ENCODE results near the gene PLEKHH1.

GRCh38 chr14:67523764-67524633 lies 9.1 kb upstream of the PLEKHH1 start:
- TF ChIP-seq CTCF (IDR thresholded peaks at IDR 0.05; ENCODE audit: low read depth, low read length, poor library complexity, severe bottlenecking) = no peak
- no peak for TF ChIP-seq EZH2phosphoT487 (IDR thresholded peaks at IDR 0.05; ENCODE audit: borderline replicate concordance, low read length)

Data from DOHH2 (cell line).